NCI-H510A (cell line): ENCODE measurements around the gene GREM2.

ENCODE experiments used
- DNase-seq: peaks from one replicate; lab custom pipeline; 2025; lab: John Stamatoyannopoulos, UW

Gene GREM2

GRCh38 chr1:240445369-240445768 is 166.6 kb downstream of the GREM2 start:
- DNase-seq = no peak

DNA sequence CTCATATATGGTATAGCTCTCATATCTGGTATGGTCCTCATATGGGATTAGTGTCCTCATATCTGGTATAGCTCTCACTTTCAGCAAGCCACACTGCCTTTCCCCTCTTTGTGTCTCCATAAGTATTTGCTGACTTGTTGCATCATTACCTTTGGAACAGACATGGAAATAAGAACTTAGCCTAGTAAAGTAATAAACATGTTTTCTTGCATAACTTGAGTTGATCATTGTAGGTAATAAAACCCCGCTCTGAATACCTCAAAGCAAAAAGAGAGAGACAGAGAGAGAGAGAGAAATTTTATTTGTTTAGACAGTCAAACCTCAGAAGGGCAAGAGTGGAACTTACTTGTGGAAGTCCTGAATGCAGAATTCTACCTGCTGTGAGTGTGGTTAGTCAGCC is 170.3 kb downstream of the GREM2 start:
- DNase-seq = no peak
